OCI-LY7 (cell line): Measurements from ENCODE around the gene CCHCR1.

Experiments
- EZH2phosphoT487 ChIP-seq: fragments of 200-600 bp; sonication (generic); IDR thresholded peaks from 2 replicates; pipeline ENCODE4 v1.6.1; 2018; ENCODE audit warnings: low read depth, borderline replicate concordance, mild to moderate bottlenecking, mixed run types, antibody characterized with exemption, low read length, moderate library complexity, mixed read lengths
- TF ChIP-seq, protein P1 (sequence below): fragments of 200-600 bp; sonication (generic); conservative IDR thresholded peaks from 2 replicates; pipeline ENCODE4 v1.5.1; 2014; ENCODE audit warnings: mild to moderate bottlenecking, antibody characterized with exemption, low read length, moderate library complexity, mixed read lengths

DNA sequence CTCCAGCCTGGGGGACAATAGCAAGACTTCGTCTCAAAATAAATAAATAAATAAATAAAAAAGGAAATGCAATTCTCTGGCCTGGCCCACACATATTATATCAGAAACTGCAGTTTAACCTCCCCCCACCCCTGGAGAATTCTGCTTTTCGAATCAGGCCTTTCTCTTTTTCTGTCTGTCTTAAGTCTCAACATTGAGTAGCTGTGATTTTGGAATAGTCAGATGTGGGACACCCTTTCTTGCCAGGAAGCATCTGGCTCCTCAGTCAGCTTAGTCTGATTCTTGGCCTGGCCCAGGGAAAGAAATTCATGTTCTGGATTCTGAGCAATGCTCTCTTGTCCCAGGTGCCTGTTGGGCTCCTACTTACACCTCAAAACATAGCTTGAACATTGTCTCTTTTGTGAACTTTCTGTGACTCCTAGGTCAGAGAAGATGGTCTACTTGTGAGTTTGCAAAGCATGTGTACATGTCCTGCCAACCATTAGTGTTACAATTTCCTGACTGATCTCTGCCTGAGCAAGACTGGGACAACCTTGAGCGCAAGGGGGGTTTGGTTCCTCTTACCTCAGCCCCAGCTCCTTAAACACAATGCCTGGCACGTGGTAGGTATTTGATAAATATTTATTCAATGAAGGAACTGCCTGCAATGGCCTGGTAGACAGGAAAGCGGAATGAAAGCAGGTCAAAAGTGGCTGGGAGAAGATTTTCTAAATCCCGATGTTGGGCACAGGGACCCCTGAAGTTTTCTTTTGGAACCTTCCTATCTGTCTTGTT is 36.6 kb upstream of the CCHCR1 start:
- TF ChIP-seq, protein P1, sequence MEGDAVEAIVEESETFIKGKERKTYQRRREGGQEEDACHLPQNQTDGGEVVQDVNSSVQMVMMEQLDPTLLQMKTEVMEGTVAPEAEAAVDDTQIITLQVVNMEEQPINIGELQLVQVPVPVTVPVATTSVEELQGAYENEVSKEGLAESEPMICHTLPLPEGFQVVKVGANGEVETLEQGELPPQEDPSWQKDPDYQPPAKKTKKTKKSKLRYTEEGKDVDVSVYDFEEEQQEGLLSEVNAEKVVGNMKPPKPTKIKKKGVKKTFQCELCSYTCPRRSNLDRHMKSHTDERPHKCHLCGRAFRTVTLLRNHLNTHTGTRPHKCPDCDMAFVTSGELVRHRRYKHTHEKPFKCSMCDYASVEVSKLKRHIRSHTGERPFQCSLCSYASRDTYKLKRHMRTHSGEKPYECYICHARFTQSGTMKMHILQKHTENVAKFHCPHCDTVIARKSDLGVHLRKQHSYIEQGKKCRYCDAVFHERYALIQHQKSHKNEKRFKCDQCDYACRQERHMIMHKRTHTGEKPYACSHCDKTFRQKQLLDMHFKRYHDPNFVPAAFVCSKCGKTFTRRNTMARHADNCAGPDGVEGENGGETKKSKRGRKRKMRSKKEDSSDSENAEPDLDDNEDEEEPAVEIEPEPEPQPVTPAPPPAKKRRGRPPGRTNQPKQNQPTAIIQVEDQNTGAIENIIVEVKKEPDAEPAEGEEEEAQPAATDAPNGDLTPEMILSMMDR = no peak
- TF ChIP-seq EZH2phosphoT487 = no peak
